Esophagus squamous epithelium (tissue), 4 donors: ENCODE results near the gene ZNHIT2.

Experiments used
- POLR2A ChIP-seq, 4 donors: fragments of 450-650 bp; IDR thresholded peaks; one replicate each; pipeline ENCODE4 v1.6.1; 2017; ENCODE audit warnings: antibody characterized with exemption in 4 of 4, mild to moderate bottlenecking in 4 of 4, moderate library complexity in 3 of 4
- TF ChIP-seq, protein P1 (sequence below), 6 experiments: fragments of 450-650 bp in 4 of 6; fragments of 200-600 bp in 2 of 6; sonication (generic) in 2 of 6; IDR thresholded peaks; one replicate each; pipeline ENCODE4 v1.5.1; 2016 to 2019; ENCODE audit warnings: antibody characterized with exemption in 6 of 6, mild to moderate bottlenecking in 4 of 6, moderate library complexity in 4 of 6

DNA sequence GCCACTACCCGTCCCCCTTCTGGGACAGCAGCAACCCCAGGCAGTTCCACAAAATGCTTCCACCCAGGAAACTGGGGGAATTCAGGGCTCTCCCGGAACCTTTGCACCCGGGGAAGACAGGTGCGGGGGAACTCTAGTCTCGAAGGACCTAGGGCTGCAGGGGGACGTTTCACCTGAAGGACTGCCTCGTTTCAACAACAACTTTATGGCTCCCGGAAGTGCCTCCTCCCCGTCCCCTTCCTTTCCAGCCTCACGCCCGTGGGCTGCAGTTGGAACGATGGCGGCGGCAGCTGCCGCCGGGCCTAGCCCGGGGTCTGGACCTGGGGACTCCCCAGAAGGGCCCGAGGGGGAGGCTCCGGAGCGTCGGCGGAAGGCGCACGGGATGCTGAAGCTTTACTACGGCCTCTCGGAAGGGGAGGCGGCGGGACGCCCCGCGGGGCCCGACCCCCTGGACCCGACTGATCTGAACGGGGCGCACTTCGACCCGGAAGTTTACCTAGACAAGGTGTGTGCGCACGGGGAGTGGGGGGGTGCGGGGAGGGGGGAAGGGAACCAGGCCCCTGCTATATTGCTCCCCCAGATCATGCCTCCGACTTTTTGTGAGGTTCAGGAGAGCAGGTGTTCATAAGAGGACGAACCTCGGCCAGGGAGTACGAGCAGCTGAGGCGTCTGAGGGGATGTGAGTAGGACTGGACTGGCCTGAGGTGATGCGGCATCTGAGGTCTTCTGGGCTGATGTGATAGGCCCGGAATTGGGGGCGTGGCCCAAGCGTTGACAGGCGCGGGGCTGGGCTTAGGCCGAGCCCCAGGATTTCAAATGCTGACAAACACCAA is 21.3 kb downstream of the ZNHIT2 start, which contains the start of gene VPS51:
- TF ChIP-seq, protein P1, sequence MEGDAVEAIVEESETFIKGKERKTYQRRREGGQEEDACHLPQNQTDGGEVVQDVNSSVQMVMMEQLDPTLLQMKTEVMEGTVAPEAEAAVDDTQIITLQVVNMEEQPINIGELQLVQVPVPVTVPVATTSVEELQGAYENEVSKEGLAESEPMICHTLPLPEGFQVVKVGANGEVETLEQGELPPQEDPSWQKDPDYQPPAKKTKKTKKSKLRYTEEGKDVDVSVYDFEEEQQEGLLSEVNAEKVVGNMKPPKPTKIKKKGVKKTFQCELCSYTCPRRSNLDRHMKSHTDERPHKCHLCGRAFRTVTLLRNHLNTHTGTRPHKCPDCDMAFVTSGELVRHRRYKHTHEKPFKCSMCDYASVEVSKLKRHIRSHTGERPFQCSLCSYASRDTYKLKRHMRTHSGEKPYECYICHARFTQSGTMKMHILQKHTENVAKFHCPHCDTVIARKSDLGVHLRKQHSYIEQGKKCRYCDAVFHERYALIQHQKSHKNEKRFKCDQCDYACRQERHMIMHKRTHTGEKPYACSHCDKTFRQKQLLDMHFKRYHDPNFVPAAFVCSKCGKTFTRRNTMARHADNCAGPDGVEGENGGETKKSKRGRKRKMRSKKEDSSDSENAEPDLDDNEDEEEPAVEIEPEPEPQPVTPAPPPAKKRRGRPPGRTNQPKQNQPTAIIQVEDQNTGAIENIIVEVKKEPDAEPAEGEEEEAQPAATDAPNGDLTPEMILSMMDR (IDR thresholded peaks at IDR 0.05) = peak in 4 of 6 experiments; percentile 20 to 76 (median 31)
- TF ChIP-seq POLR2A (IDR thresholded peaks at IDR 0.05) = peak in 3 of 4 donors; percentile 34 to 84 (median 62)
